GM12878 (cell line): Measurements from ENCODE around the gene FNDC3B. TPM values are rescaled to one million over a fixed set of nuclear protein-coding genes. Genes with fewer than 3 reads are reported as not detected.

Source experiments
- CHD1 ChIP-seq: IDR thresholded peaks from 2 replicates; pipeline ENCODE4 v1.6.1; 2012; ENCODE audit warnings: low read depth, low read length, improper control_type of control experiment
- HDAC6 ChIP-seq: fragments of 200-600 bp; sonication (generic); IDR thresholded peaks from one replicate; pipeline ENCODE4 v1.8.0; 2017; ENCODE audit warnings: antibody characterized with exemption; ENCODE audit not compliant: unreplicated experiment
- NFYA ChIP-seq: IDR thresholded peaks from 2 replicates; pipeline ENCODE4 v1.6.1; 2011; ENCODE audit warnings: low read depth, mild to moderate bottlenecking, low read length, improper control_type of control experiment, borderline replicate concordance
- ZNF592 ChIP-seq: fragments of 450-650 bp; IDR thresholded peaks from 2 replicates; pipeline ENCODE4 v1.6.1; 2017; ENCODE audit warnings: mild to moderate bottlenecking, moderate library complexity
- polyA plus RNA-seq, 11 experiments: library from polyadenylated mRNA; depleted of rRNA in 4 of 11; unstranded in 6 of 11; stranded (reverse) in 5 of 11; fragments of >200 nt; fragmentation: Nextera tagmentation in 4 of 11; fragmentation: Illumina TruSeq in 1 of 11; extraction: Ambion mirVana in 4 of 11; extraction: Trizol in 1 of 11; gene quantifications; 1 replicate in 1 of 11; 2 replicates in 10 of 11; pipeline versions ENCODE4 v1.2.1 to v1.2.3, GENCODE V29; 2011 to 2016; ENCODE audit warnings: inconsistent platforms in 2 of 11, missing spikeins in 2 of 11, low read depth in 1 of 11
- total RNA-seq, 4 experiments: library from RNA; depleted of rRNA in 3 of 4; stranded (reverse); fragments of >200 nt in 3 of 4; fragmentation: Illumina TruSeq in 1 of 4; extraction: Trizol in 1 of 4; gene quantifications; 2 replicates each; pipeline versions ENCODE4 v1.2.1 to v1.2.3, GENCODE V29; 2013 to 2021
- TF ChIP-seq, protein P1 (sequence below): fragments of 450-650 bp; IDR thresholded peaks from 2 replicates; pipeline ENCODE4 v1.6.1; 2016; ENCODE audit warnings: mild to moderate bottlenecking
- TF ChIP-seq, protein P2 (sequence below): fragments of 450-650 bp; IDR thresholded peaks from 2 replicates; pipeline ENCODE4 v1.6.1; 2017; ENCODE audit warnings: low read depth, mild to moderate bottlenecking, moderate library complexity

Gene FNDC3B
- total and polyA plus RNA-seq, 10 of the 15 experiments (the other 5 are each of a cell fraction or from before 2014, with no cell fraction given), result 7.9 to 35.0 (median 18.5) TPM

- TF ChIP-seq, protein P1, sequence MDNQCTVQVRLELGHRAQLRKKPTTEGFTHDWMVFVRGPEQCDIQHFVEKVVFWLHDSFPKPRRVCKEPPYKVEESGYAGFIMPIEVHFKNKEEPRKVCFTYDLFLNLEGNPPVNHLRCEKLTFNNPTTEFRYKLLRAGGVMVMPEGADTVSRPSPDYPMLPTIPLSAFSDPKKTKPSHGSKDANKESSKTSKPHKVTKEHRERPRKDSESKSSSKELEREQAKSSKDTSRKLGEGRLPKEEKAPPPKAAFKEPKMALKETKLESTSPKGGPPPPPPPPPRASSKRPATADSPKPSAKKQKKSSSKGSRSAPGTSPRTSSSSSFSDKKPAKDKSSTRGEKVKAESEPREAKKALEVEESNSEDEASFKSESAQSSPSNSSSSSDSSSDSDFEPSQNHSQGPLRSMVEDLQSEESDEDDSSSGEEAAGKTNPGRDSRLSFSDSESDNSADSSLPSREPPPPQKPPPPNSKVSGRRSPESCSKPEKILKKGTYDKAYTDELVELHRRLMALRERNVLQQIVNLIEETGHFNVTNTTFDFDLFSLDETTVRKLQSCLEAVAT, result no peak
- TF ChIP-seq, protein P2, sequence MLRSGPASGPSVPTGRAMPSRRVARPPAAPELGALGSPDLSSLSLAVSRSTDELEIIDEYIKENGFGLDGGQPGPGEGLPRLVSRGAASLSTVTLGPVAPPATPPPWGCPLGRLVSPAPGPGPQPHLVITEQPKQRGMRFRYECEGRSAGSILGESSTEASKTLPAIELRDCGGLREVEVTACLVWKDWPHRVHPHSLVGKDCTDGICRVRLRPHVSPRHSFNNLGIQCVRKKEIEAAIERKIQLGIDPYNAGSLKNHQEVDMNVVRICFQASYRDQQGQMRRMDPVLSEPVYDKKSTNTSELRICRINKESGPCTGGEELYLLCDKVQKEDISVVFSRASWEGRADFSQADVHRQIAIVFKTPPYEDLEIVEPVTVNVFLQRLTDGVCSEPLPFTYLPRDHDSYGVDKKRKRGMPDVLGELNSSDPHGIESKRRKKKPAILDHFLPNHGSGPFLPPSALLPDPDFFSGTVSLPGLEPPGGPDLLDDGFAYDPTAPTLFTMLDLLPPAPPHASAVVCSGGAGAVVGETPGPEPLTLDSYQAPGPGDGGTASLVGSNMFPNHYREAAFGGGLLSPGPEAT, result no peak
- TF ChIP-seq CHD1 (no peak), NFYA (no peak), HDAC6 (no peak), ZNF592 (no peak)
Observed at GRCh38 chr3:172260381-172260780, 221.0 kb downstream of the FNDC3B start (continued).
